ENCODE measurements around the gene RNASE13.

Gene RNASE13, protein sequence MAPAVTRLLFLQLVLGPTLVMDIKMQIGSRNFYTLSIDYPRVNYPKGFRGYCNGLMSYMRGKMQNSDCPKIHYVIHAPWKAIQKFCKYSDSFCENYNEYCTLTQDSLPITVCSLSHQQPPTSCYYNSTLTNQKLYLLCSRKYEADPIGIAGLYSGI

DNA sequence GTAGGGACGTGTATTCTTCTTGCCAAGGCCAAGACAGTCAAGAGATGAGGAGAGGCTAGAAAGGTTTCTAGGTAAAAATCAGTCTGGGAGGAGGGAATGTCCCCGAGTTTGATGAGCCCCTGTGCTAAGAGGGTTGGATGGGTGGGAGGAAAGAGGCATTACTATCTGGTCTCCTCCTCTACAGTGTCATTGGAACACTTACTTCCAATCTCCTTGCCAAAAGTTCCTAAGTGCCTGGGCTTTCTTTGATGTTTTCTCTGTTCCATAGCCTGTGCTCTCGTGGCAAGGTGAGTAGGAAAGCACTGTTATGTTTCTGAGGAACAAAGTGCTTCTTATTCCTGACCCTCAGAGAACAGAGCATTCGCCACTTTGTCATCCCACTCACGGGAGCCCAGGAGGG lies at the start of gene RNASE13:
RNASE13 (minus strand) TSS at position 101 of the 400 bp plus-strand sequence. CDS start 519 bp downstream, outside the sequence.
- DNase-seq (ENCODE audit: low spot score), result no peak

DNA sequence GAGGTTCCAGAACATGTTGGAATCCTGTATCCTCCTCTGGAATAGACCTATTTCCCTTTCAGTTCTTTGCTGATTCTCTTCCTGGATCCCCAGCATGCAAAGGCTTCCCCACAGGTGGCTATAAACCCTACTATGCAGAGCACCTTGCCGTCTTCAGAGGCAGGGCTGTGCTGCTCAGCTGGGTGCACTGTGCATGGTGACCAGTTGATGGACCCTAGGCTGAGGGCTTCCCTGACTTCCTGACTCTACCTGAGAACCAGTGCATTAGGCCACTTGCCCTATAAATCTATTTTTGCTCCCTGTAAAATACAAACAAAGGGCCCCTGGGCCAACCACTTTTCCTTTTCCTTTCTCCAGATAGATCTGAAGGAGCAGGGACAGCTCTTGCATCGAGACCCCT lies 49.8 kb upstream of the RNASE13 start:
- no peak for DNase-seq (ENCODE audit: low spot score)

DNA sequence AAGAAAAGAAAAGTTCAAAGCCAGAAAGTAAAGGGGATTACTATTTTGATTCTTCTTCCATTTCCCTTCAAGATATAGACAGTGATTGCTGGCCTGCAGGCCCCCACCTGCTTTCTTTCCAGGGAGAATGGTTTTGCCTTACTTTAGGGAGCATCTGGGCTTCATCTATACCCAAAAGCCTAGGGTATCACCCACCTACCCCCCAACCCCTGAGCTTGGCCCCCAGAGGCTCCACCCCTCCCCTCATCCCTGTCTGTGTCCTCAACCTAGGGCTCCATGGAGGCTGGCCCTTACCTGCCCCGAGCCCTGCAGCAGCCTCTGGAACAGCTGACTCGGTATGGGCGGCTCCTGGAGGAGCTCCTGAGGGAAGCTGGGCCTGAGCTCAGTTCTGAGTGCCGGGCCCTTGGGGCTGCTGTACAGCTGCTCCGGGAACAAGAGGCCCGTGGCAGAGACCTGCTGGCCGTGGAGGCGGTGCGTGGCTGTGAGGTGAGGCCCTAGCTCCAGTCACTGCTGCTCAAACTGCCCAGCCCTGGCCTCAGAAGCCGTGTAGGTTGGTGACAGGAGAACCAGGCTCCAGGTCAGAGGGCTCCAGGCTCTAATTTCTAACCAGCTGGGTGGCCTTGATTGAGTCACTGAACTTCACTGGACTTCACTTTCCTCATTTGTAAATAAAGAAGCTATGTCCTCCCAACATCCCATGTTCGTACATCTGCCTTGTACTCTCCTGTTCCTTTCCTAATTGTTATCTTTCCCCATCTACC lies 49.1 kb upstream of the RNASE13 start:
- no peak for DNase-seq (ENCODE audit: low spot score)

DNA sequence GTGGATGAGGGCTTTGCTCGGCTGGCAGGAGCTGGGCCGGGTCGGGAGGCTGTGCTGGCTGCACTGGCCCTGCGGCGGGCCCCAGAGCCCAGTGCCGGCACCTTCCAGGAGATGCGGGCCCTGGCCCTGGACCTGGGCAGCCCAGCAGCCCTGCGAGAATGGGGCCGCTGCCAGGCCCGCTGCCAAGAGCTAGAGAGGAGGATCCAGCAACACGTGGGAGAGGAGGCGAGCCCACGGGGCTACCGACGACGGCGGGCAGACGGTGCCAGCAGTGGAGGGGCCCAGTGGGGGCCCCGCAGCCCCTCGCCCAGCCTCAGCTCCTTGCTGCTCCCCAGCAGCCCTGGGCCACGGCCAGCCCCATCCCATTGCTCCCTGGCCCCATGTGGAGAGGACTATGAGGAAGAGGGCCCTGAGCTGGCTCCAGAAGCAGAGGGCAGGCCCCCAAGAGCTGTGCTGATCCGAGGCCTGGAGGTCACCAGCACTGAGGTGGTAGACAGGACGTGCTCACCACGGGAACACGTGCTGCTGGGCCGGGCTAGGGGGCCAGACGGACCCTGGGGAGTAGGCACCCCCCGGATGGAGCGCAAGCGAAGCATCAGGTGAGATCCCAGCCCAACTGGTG lies 47.0 kb upstream of the RNASE13 start:
- DNase-seq (ENCODE audit: low spot score), result no peak

DNA sequence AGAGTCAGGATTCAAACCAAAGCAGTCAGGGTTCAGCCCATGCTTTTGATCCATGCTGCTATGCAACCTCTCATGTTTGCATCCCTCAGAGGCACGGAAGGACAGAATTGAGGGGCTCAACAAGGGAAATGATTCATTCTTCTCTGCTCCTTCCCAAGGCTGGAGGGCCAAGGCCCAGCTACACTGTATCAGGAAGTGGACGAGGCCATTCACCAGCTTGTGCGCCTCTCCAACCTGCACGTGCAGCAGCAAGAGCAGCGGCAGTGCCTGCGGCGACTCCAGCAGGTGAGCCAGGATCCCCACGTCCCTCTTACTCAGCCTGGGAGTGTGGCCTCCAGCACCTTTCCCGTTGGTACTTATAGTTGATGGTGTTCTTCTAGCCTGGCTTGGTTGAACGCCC lies 44.1 kb upstream of the RNASE13 start:
- no peak for DNase-seq (ENCODE audit: low spot score)

DNA sequence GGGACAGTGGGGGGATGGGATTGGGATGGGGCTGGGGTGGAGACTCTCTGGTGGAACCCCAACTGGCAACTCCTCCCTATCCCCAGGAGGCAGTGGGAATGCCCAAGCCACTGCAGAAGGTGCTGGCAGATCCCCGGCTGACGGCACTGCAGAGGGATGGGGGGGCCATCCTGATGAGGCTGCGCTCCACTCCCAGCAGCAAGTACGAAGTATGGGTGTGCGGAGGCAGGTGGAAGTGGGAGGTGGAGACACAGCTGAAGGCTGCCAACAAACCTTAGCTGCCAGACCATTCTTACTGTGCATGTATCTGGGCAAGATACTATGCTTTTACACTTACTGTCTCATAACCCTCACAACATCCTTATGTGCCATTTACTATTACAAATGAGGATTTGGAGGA lies 43.7 kb upstream of the RNASE13 start:
- no peak for DNase-seq (ENCODE audit: low spot score)

DNA sequence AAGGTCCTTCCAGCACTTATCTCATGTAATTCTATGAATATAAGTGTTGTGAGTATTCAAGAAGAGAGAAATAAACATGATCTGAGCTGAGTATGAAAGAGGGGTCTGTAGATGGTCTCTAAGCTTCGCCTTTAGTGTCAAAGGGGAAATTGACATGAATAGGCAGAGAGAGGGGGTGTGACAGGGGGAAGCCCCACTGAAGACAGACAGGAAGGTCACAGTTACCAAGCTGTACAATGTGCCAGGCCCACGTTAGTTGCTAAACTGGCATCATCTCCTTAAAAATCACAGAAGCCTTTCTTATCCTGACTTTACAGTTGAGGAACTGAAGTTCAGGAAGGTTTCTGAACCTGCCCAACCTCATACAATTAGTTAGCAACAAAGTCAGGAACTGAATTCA lies 43.1 kb upstream of the RNASE13 start:
- no peak for DNase-seq (ENCODE audit: low spot score)

DNA sequence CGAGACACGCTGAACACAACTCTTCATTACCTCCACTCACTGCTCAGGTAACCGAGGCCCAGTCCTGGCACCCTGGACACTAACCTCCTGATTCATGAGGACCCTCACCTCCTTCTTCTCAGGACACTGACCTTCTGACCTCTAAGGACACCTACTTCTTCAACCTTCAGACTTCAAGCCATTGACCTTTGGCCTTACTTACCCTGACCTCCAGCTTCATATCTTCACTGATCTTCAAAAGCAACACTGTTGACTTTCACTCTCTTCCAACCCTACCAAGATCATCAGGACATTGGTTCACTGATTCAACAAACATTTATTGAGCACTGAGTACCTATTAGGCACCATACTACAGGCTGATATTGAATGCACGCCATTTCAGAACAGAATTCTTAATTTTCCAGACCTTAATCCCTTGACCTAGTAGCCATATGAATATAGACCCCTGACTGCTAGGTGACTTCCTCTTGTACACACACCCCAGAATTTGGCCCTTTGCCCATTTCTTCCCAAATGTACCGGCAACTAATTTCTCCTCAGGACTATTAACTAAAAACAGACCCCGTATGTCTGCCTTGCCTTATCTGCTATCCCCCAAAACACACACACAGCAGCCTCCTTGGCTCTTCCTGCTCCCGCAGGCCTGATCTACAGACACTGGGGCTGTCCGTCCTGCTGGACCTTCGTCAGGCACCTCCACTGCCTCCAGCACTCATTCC lies 41.3 kb upstream of the RNASE13 start:
- no peak for DNase-seq (ENCODE audit: low spot score)

DNA sequence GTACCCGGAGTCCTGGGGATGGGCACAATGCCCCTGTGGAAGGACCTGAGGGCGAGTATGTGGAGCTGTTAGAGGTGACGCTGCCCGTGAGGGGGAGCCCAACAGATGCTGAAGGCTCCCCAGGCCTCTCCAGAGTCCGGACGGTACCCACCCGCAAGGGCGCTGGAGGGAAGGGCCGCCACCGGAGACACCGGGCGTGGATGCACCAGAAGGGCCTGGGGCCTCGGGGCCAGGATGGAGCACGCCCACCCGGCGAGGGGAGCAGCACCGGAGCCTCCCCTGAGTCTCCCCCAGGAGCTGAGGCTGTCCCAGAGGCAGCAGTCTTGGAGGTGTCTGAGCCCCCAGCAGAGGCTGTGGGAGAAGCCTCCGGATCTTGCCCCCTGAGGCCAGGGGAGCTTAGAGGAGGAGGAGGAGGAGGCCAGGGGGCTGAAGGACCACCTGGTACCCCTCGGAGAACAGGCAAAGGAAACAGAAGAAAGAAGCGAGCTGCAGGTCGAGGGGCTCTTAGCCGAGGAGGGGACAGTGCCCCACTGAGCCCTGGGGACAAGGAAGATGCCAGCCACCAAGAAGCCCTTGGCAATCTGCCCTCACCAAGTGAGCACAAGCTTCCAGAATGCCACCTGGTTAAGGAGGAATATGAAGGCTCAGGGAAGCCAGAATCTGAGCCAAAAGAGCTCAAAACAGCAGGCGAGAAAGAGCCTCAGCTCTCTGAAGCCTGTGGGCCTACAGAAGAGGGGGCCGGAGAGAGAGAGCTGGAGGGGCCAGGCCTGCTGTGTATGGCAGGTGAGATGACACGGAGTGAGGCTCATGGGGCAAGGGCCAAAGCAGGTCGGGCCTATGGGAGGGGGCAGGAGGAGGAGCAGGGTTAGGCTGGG lies 40.0 kb upstream of the RNASE13 start:
- no peak for DNase-seq (ENCODE audit: low spot score)

DNA sequence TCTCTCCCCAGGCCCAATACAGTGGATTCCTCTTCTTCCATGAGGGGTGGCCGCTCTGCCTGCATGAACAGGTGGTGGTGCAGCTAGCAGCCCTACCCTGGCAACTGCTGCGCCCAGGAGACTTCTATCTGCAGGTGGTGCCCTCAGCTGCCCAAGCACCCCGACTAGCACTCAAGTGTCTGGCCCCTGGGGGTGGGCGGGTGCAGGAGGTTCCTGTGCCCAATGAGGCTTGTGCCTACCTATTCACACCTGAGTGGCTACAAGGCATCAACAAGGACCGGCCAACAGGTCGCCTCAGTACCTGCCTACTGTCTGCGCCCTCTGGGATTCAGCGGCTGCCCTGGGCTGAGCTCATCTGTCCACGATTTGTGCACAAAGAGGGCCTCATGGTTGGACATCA lies 39.3 kb upstream of the RNASE13 start:
- DNase-seq (ENCODE audit: low spot score), result no peak

DNA sequence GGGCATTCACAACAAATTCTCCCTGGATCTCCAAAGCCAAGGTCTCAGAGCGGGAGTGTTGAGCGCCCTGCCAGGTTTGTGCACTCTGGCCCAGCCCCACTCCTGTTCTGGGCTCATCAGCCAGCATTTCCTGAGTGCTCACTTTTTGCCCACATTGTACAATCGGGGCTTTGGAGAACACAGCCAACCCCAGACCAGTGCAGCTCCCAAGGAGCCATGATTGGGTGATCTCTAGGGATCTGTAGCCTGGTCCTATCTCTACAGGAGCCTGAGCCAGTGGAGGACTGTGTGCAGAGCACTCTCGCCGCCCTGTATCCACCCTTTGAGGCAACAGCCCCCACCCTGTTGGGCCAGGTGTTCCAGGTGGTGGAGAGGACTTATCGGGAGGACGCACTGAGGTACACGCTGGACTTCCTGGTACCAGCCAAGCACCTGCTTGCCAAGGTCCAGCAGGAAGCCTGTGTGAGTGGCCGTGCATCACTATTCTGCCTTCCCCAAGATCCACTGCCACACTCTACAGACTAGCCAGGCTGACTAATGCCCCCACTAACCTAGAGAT lies 38.3 kb upstream of the RNASE13 start:
- DNase-seq (ENCODE audit: low spot score), result peak; percentile 11

DNA sequence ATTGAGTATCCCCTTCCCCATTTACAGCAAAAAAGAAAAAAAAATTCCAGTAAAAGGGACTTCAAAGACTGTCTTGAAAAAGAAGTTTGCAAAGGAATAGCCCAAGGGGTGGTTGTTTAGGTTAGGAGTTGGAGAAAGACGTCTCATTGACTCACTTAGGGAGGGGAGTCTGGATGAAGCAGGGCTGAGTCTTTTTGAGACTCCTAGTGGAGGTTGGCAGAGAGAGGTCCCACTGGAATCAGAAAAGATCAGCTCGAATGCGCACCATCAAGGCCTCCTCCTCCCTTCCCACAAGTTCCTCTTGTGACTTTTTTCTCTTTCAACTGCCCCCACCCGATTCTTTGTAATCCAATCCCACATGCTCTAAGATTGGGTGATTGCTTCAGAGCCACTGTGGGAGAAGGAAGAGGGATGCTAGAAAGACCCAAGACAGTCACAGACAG lies 37.4 kb upstream of the RNASE13 start:
- peak; percentile 82 for DNase-seq (ENCODE audit: low spot score)

DNA sequence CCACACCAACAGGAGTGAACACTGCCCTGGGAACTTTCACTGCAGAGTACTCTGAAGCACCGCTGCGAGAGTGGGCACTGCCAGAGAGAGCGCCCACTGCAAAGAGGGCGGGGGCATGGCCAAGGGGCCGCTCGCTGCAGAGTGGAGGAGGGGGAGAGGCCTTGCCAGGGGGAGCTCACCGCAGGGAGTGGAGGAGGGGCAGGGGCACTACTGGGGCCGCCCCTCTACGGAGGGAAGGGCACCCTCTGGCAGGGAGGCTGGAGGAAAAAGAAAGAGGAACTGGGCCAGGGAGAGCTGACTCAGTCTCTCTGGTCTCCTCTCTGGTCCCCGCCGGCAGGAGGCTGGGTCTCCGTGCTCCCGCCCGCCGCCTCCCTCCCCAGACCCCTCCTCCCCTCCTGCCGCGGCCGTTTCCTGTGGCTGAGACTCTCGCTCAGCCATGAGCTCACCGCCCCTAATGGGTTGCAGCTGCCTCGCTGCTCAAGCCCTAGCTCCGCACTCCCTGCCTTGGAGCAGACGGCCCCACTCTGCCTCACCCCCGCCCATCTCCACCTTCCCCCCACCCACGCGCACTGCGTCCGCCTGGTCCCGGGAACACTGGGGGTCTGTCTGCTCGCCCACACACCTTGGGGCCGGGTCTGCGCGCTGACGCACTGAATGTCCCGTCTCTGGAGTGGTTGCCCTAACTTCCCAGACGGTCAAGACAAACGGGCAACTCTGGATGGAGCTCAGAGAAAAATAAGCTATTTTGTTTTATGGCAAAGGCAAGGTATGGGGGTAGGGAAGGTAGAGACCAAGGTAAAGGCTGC lies 36.8 kb upstream of the RNASE13 start:
- peak; percentile 93 for DNase-seq (ENCODE audit: low spot score)

DNA sequence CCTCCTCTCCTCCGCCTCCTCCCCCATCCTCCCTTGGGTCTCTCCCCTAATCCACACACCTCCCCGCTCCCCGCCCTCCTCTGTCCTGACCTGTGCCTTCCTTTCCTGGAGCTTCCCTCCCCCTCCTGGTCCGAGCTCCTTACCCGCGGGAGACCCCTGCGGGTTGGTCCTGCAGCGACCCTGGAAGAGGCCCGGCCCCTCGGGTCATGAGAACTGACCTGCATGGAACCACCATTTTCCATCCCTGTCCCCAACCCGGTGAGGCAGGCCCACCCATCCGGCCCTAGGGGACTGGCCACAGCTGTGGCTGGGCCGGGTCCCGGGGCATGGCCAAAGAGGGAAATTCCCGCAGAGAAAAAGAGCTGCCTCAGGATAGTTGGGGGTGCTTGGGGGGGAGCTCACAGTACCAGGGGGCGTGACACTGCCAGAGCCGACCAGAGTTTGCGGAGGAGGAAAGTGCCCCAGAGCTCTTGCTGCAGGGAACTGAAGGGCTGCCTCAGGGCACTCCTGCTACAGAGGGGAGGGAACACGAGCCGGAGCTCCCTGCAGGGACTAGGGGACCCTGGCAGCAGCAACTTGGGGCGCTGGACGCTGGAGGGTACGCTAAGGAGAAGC lies 36.1 kb upstream of the RNASE13 start:
- peak; percentile 64 for DNase-seq (ENCODE audit: low spot score)

DNA sequence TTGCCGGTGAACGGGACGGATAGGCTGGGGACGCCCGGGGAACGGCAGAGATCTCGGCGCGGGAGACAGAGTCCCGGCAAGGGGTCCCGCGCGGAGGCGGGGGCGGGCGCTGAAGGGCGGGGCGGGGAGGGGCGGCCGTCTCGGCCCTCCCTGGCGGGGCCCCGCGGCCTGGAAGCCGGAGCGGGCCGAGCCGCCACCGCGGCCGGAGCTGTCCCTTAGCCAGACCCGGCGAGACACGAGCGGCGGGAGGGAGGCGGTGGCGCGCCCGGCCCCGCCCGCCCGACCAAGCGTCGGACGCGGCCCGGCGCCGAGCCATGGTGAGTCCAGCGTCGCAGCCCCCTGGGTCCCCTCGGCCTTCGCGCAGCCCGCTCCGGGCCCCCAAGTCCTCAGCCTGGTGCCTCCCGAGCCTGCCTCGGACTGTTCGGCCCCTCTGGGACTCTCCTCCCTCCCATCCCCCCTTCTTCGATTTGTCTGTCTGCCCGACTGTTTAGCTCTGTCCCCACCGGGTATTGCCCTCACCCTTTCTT lies 35.5 kb upstream of the RNASE13 start, which contains the start of gene ARHGEF40:
ARHGEF40 (plus strand) TSS at position 222 of the 527 bp plus-strand sequence; CDS start at position 315, 93 bp downstream.
- peak; percentile 85 for DNase-seq (ENCODE audit: low spot score)

DNA sequence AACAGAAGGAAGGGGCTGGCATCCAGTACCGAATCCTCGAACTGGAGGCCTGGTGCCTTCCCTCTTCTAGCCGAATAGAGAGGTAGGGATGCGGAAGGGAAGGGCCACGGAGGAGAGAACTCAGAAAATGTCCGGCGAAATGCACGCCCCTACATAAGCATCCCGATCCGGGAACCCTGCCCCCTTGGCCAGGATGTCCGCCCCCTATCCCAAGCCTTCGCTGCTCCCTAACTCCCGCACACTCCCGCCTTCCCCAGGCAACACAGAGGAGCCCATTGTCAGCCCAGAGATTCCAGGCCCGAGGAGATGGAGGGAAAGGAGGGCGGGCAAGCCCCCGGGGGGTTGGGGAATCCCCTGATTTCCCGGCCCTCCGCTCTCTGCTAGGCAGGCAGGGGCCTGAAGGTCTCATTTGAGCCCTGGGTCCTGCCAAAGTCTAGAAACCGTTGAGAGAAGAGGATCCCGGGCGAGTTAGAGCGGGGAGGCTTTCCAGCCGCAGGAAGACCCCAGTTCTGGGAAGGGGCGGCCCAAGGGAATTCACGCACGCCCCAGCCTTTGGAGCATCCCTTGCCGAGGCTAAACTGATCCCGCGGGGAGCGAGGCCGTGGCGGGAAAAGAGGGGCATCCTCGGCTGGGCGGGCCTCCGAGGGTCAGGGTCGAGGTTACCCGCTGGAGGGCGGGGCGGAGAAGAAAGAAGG lies 34.9 kb upstream of the RNASE13 start:
- DNase-seq (ENCODE audit: low spot score), result peak; percentile 45

DNA sequence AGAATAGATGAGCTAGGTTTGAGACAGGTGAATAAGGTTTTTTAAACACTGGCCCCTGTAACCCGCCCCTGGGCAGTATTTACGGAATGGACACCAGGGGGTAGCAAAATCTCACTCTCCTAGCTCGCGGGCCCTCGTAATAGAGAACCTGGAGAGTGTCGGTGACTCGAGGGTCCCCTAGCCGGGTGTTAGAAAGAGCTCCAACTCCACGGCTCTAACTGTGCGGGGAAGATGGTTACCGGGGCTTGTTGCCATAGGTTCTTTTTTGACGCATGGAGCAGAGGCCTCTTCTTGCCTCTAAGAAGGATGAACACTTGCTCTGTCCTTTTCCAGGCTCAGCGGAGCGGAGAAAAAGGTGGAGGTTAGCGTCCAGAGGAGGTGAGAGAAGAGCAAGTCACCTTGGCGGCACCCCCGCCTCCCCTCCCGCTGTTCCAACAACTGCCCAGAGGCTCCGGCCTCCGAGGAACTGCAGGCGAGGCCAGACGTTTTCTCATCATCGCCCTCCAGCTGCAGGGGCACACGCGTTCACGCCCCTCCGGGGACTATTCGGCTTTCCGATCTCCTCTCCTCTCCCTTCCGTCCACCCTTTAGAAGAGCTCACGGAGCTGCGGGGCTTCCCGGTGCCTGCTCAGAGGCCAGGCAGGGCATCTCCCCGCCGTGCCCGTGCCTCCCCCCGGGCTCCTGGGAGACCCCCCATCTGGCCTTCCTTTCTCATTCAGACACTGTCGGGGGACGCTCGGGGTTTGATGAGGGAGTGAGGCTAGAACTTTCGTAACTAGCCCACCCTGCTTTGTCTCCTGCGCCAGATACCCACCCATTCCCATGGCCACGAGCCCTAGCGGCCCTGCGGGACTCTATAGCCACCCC lies 34.1 kb upstream of the RNASE13 start:
- peak; percentile 63 for DNase-seq (ENCODE audit: low spot score)

DNA sequence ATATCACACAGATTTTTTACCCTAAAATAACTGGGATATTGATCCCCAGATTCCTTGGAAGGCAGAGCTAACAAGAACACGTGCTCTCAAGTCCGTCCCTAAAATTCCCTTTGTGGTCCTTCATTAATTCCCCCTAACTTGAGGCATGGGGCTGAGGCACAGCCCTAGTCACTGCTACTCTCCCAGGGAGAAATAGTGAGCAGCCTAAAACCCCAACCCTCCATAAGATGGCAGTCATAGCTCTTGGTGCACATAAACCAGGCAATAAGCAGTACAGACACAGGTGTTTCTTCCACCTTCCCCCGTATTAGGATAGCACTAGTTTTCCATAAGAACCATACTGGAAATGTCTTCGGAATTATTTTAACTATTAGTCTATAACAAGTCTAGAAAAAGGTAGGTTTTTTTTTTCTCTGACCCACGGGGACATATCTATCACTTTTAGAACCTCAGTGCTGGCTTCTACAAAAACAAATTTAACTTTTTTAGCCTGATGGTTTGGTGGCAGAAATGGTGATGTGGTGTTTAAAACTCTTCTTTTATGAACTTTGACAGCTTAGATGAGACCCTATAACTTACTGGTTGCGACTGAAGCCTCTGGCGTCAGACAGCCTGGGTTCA lies 32.4 kb upstream of the RNASE13 start:
- DNase-seq (ENCODE audit: low spot score), result no peak
